SK-N-SH (cell line): ENCODE measurements around the gene HPCAL4. TPM values are rescaled to one million over a fixed set of nuclear protein-coding genes. Genes with fewer than 3 reads are reported as not detected.

Experiments
- CTCF ChIA-PET: fragments of 300-600, 350-600 bp; formaldehyde crosslinking; extraction: SDS; loops from one replicate; lab custom pipeline; 2021; lab: Yijun Ruan, JAX
- POLR2A ChIA-PET: fragments of 350-600 bp; sonication (Branson Sonifier 250); formaldehyde crosslinking; extraction: SDS; loops from one replicate; lab custom pipeline; 2020; ENCODE audit warnings: antibody characterized with exemption, inconsistent platforms; lab: Yijun Ruan, JAX
- DNase-seq: peaks from one replicate; pipeline ENCODE4 v3.0.0; 2012
- H2AFZ ChIP-seq: fragments of 200-600 bp; sonication (generic); 2 replicates; pipeline ENCODE4 v1.8.1; 2016; ENCODE audit warnings: antibody characterized with exemption, mild to moderate bottlenecking, low read depth
- H3F3A ChIP-seq: fragments of 200-600 bp; sonication (generic); replicated peaks from 2 replicates; pipeline ENCODE3; 2016; ENCODE audit warnings: antibody characterized with exemption, mild to moderate bottlenecking; ENCODE audit not compliant: insufficient read depth
- H3K27ac ChIP-seq, 2 experiments: fragments of 200-500 bp in 1 of 2; fragments of 200-600 bp in 1 of 2; sonication (Bioruptor generic) in 1 of 2; sonication (generic), shearing (Covaris generic) in 1 of 2; 2 replicates each; pipeline versions ENCODE4 v1.5.1 to v1.6.1; 2014 to 2016; ENCODE audit warnings: low read depth in 2 of 2, inconsistent platforms in 1 of 2, low read length in 1 of 2, mild to moderate bottlenecking in 1 of 2, mixed read lengths in 1 of 2
- H3K27me3 ChIP-seq: fragments of 200-600 bp; sonication (generic), shearing (Covaris generic); 2 replicates; pipeline ENCODE4 v1.6.1; 2016; ENCODE audit warnings: mixed run types; ENCODE audit not compliant: insufficient read depth
- H3K36me3 ChIP-seq, 2 experiments: fragments of 200-500 bp in 1 of 2; fragments of 200-600 bp in 1 of 2; sonication (Bioruptor generic) in 1 of 2; sonication (generic) in 1 of 2; replicated peaks in 1 of 2; 2 replicates each; pipeline versions ENCODE3 to v1.5.1; 2014 to 2016; ENCODE audit warnings: low read length in 1 of 2, mild to moderate bottlenecking in 1 of 2; ENCODE audit not compliant: insufficient read depth in 2 of 2, control insufficient read depth in 1 of 2
- H3K4me1 ChIP-seq, 2 experiments: fragments of 200-500 bp in 1 of 2; fragments of 200-600 bp in 1 of 2; sonication (Bioruptor generic) in 1 of 2; sonication (generic), shearing (Covaris generic) in 1 of 2; 2 replicates each; pipeline versions ENCODE4 v1.5.1 to v1.6.1; 2014 to 2016; ENCODE audit warnings: low read depth in 1 of 2, low read length in 1 of 2, mixed run types in 1 of 2; ENCODE audit not compliant: insufficient read depth in 2 of 2, control insufficient read depth in 1 of 2
- H3K4me2 ChIP-seq: fragments of 200-600 bp; sonication (generic), shearing (Covaris generic); 2 replicates; pipeline ENCODE4 v1.6.1; 2017; ENCODE audit warnings: mixed run types
- H3K4me3 ChIP-seq, 2 experiments: fragments of 200-500 bp in 1 of 2; fragments of 200-600 bp in 1 of 2; sonication (Bioruptor generic) in 1 of 2; sonication (generic), shearing (Covaris generic) in 1 of 2; 2 replicates each; pipeline versions ENCODE4 v1.5.1 to v1.8.1; 2014 to 2016; ENCODE audit warnings: low read depth in 2 of 2, inconsistent platforms in 1 of 2, low read length in 1 of 2, mild to moderate bottlenecking in 1 of 2, mixed read lengths in 1 of 2, moderate library complexity in 1 of 2
- H3K79me2 ChIP-seq: fragments of 200-600 bp; sonication (generic); 2 replicates; pipeline ENCODE4 v1.8.1; 2017; ENCODE audit warnings: mild to moderate bottlenecking; ENCODE audit not compliant: insufficient read depth
- H3K9ac ChIP-seq: fragments of 200-600 bp; sonication (generic); 2 replicates; pipeline ENCODE4 v1.6.1; 2017; ENCODE audit warnings: mixed run types
- H3K9me2 ChIP-seq: fragments of 200-600 bp; sonication (generic); 2 replicates; pipeline ENCODE4 v1.6.1; 2017; ENCODE audit warnings: mixed run types
- H3K9me3 ChIP-seq: fragments of 200-600 bp; sonication (generic); 2 replicates; pipeline ENCODE4 v1.6.1; 2017; ENCODE audit warnings: mixed run types, mild to moderate bottlenecking, moderate library complexity
- H4K20me1 ChIP-seq: fragments of 200-600 bp; sonication (generic); 2 replicates; pipeline ENCODE4 v1.6.1; 2017; ENCODE audit warnings: mild to moderate bottlenecking, mixed run types; ENCODE audit not compliant: insufficient read depth
- CHD2 ChIP-seq: fragments of 150-350 bp; IDR thresholded peaks from 2 replicates; pipeline ENCODE4 v1.6.1; 2018; ENCODE audit warnings: low read length; ENCODE audit not compliant: partially characterized antibody
- EP300 ChIP-seq, 2 experiments: IDR thresholded peaks; 2 replicates each; pipeline versions ENCODE4 v1.4.0 to v1.6.1; 2012; ENCODE audit warnings: borderline replicate concordance in 1 of 2, low read depth in 1 of 2, low read length in 1 of 2
- EZH2phosphoT487 ChIP-seq: fragments of 200-600 bp; sonication (generic); IDR thresholded peaks from 2 replicates; pipeline ENCODE4 v1.6.1; 2017; ENCODE audit warnings: low read depth, mixed run types, mild to moderate bottlenecking, antibody characterized with exemption, moderate library complexity, borderline replicate concordance
- FOXM1 ChIP-seq: IDR thresholded peaks from 2 replicates; pipeline ENCODE4 v1.4.0; 2012; ENCODE audit warnings: low read depth, mild to moderate bottlenecking
- JUND ChIP-seq: IDR thresholded peaks from 2 replicates; pipeline ENCODE4 v1.4.0; 2012
- MXI1 ChIP-seq: IDR thresholded peaks from 2 replicates; pipeline ENCODE4 v1.6.1; 2012; ENCODE audit warnings: mild to moderate bottlenecking, low read depth, low read length, improper control_type of control experiment
- NFIC ChIP-seq: IDR thresholded peaks from 2 replicates; pipeline ENCODE4 v1.4.0; 2012; ENCODE audit warnings: borderline replicate concordance
- RCOR1 ChIP-seq: fragments of 150-350 bp; IDR thresholded peaks from 2 replicates; pipeline ENCODE4 v1.6.1; 2017; ENCODE audit warnings: antibody characterized with exemption, low read length
- REST ChIP-seq: IDR thresholded peaks from 2 replicates; pipeline ENCODE4 v1.6.1; 2012; ENCODE audit warnings: mild to moderate bottlenecking, low read depth, low read length, moderate library complexity
- RFX5 ChIP-seq: IDR thresholded peaks from 2 replicates; pipeline ENCODE4 v1.6.1; 2012; ENCODE audit warnings: mild to moderate bottlenecking, improper control_type of control experiment, low read length
- RXRA ChIP-seq: IDR thresholded peaks from 2 replicates; pipeline ENCODE4 v1.4.0; 2012; ENCODE audit warnings: low read depth, mild to moderate bottlenecking, borderline replicate concordance
- SMC3 ChIP-seq: IDR thresholded peaks from 2 replicates; pipeline ENCODE4 v1.6.1; 2012; ENCODE audit warnings: low read depth, low read length, improper control_type of control experiment
- TAF1 ChIP-seq: IDR thresholded peaks from 2 replicates; pipeline ENCODE4 v1.6.1; 2012; ENCODE audit warnings: low read depth, mild to moderate bottlenecking, low read length, moderate library complexity, borderline replicate concordance
- TEAD4 ChIP-seq: IDR thresholded peaks from 2 replicates; pipeline ENCODE4 v1.4.0; 2012; ENCODE audit warnings: mild to moderate bottlenecking, borderline replicate concordance; ENCODE audit not compliant: insufficient read depth
- WGBS: methylation state at CpG from one replicate; pipeline ENCODE4 v1.1.6; 2017; ENCODE audit warnings: low lambda C conversion rate; 5-methylcytosine and 5-hydroxymethylcytosine counted together
- polyA plus RNA-seq, 3 experiments: library from polyadenylated mRNA; depleted of rRNA; stranded (reverse); fragments of >200 nt; gene quantifications; 2 replicates each; pipeline ENCODE4 v1.2.3, GENCODE V29; 2012
- TF ChIP-seq, protein P1 (sequence below): IDR thresholded peaks from 2 replicates; pipeline ENCODE4 v1.4.0; 2012; ENCODE audit warnings: low read depth, borderline replicate concordance
- TF ChIP-seq, protein P2 (sequence below): fragments of 200-600 bp; sonication (generic); IDR thresholded peaks from 2 replicates; pipeline ENCODE4 v1.6.1; 2017; ENCODE audit warnings: antibody characterized with exemption, mild to moderate bottlenecking, moderate library complexity

HPCAL4 gene
- polyA plus RNA-seq, 1 of the 3 experiments (the other 2 are of a cell fraction): 0.15 TPM

DNA sequence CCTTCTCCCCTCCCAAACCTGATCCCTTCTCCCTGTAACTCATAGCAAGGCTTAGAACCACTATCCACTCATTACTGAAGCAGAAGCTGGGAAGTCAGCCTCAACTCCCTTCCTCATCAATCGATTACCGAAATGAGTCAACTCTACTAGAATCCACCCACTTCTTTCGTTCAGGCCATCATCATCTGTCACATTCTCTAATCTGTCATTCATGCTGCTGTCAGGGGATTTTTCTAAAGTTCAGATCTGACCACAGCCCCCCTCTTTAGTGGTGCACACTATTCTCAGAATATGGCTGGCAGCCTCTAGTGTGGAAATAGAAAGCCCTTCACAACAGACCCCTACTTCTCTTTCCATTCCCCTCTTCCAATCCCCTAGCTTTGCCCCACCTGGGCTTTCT lies 24.5 kb downstream of the HPCAL4 start:
- no peaks in the 10 kb centered on the region for H3K9me2 ChIP-seq
- H3K4me1 ChIP-seq: peaks cover 0 to 30% of the 10 kb centered on the region in 2 experiments; a peak in 1 of 4 replicates
- H2AFZ ChIP-seq: no peak overlapping the region
- H3K4me3 ChIP-seq: no peak overlapping the region
- H3K4me2 ChIP-seq: no peak overlapping the region
- H3K9ac ChIP-seq: no peak overlapping the region
- no peak for DNase-seq
- H3K27ac ChIP-seq: no peak overlapping the region
- no peaks in the 10 kb centered on the region for H3F3A ChIP-seq
- WGBS: 72% methylated on average over 3 of the region's 3 CpGs
- no peaks in the 10 kb centered on the region for H3K79me2 ChIP-seq
- TF ChIP-seq RFX5 (no peak), RCOR1 (no peak), FOXM1 (no peak), SMC3 (no peak), JUND (no peak), NFIC (no peak)
- TF ChIP-seq, all 33 proteins: peak for 0
- CTCF ChIA-PET: interaction anchor here (11.3 kb wide), 1 partner anchor 10 kb away, joined by 260 read pairs; no protein-coding TSS in a partner anchor
- H3K36me3 ChIP-seq: no peaks in the 10 kb centered on the region
- POLR2A ChIA-PET: interaction anchor here (0.7 to 1.0 kb wide), 2 partner anchors 17 to 30 kb away, joined by 3 read pairs; no protein-coding TSS in a partner anchor
- peaks cover 42% of the 10 kb centered on the region for H3K27me3 ChIP-seq
- no peaks in the 10 kb centered on the region for H3K9me3 ChIP-seq
- H4K20me1 ChIP-seq: no peaks in the 10 kb centered on the region

DNA sequence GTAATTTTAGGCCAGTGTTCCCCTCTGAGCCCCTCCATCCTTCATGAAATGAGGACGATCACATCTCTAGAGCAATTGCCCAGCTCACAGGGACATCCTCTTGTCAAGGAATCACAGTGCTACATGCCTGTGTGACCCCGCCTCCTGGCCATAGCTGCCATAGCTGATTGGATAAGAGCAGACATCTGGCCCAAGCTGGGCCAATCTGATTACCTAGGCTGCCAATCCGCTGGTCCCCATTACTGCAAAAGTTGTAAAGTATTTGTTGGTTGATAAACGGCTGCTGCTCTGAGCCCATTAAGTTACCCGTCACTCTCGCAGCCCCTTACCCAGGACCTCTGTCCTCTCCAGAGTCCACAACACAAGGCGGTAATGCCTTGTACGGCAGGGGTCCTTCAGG lies 27.7 kb downstream of the HPCAL4 start:
- Histone ChIP-seq H3K79me2 (no peaks in the 10 kb centered on the region), H3K36me3 (no peaks in the 10 kb centered on the region), H3K27me3 (peaks cover 15% of the 10 kb centered on the region; the same call in 1 of the 2 replicates), H3K4me3 (no peak overlapping the region), H4K20me1 (no peaks in the 10 kb centered on the region), H3K27ac (peak overlapping the region in 1 of 2 experiments; percentile 11; a peak in 1 of 4 replicates)
- CTCF ChIA-PET: interaction anchor here (1.5 kb wide), 1 partner anchor 9 kb away, joined by 3 read pairs; no protein-coding TSS in a partner anchor
- peak; percentile 58 for DNase-seq
- TF ChIP-seq REST (no peak), RCOR1 (no peak), EZH2phosphoT487 (no peak), TEAD4 (no peak), EP300 (IDR thresholded peaks at IDR 0.05; ENCODE audit: borderline replicate concordance in 1 of 2, low read depth in 1 of 2, low read length in 1 of 2) (no peak), RXRA (no peak), CHD2 (no peak), TAF1 (no peak), MXI1 (no peak)
- TF ChIP-seq, protein P1, sequence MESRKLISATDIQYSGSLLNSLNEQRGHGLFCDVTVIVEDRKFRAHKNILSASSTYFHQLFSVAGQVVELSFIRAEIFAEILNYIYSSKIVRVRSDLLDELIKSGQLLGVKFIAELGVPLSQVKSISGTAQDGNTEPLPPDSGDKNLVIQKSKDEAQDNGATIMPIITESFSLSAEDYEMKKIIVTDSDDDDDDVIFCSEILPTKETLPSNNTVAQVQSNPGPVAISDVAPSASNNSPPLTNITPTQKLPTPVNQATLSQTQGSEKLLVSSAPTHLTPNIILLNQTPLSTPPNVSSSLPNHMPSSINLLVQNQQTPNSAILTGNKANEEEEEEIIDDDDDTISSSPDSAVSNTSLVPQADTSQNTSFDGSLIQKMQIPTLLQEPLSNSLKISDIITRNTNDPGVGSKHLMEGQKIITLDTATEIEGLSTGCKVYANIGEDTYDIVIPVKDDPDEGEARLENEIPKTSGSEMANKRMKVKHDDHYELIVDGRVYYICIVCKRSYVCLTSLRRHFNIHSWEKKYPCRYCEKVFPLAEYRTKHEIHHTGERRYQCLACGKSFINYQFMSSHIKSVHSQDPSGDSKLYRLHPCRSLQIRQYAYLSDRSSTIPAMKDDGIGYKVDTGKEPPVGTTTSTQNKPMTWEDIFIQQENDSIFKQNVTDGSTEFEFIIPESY: no peak
- TF ChIP-seq, protein P2, sequence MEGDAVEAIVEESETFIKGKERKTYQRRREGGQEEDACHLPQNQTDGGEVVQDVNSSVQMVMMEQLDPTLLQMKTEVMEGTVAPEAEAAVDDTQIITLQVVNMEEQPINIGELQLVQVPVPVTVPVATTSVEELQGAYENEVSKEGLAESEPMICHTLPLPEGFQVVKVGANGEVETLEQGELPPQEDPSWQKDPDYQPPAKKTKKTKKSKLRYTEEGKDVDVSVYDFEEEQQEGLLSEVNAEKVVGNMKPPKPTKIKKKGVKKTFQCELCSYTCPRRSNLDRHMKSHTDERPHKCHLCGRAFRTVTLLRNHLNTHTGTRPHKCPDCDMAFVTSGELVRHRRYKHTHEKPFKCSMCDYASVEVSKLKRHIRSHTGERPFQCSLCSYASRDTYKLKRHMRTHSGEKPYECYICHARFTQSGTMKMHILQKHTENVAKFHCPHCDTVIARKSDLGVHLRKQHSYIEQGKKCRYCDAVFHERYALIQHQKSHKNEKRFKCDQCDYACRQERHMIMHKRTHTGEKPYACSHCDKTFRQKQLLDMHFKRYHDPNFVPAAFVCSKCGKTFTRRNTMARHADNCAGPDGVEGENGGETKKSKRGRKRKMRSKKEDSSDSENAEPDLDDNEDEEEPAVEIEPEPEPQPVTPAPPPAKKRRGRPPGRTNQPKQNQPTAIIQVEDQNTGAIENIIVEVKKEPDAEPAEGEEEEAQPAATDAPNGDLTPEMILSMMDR: no peak
- TF ChIP-seq, all 33 proteins: peak for 0
- no peaks in the 10 kb centered on the region for H3F3A ChIP-seq
- WGBS: 66% methylated on average over 3 of the region's 8 CpGs
- H3K4me2 ChIP-seq: no peak overlapping the region
- no peaks in the 10 kb centered on the region for H3K9me3 ChIP-seq
- peaks cover 0 to 39% of the 10 kb centered on the region in 2 experiments; a peak in 2 of 4 replicates for H3K4me1 ChIP-seq
- H2AFZ ChIP-seq: no peak overlapping the region
- POLR2A ChIA-PET: no interaction called here
- no peaks in the 10 kb centered on the region for H3K9me2 ChIP-seq
- no peak overlapping the region for H3K9ac ChIP-seq
